ENCODE data around the gene CENPU. TPM values are rescaled to one million over a fixed set of nuclear protein-coding genes. Genes with fewer than 3 reads are reported as not detected.

Gene CENPU
- total RNA-seq, 1 experiment from 2014 or later: 124 TPM

DNA sequence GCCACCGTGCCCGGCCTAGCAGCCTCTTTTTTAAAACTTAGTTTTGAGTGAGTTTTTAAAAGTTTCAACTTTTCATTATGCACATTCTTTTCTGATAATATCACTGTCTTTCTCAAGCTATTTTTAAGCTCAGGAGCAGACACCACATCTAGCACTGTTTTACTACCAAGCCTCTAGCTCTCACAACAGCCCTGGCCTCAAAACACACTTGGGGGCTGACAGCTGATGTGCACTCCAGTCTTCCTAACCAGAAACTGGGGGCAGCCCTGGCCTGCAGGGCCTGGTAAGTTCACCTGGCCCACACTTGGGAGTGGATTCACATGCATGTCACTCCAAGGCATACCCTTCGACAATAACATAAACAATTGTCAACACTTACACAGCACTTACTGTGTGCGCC lies 34.0 kb downstream of the CENPU start:
- WGBS (ENCODE audit: extremely low coverage, insufficient read length, low lambda C conversion rate): no CpG with 5 or more reads among the region's 4 CpGs
- no peak for DNase-seq

More for the DNA sequence above, 34.0 kb downstream of the CENPU start:
- Histone ChIP-seq H3K9ac (ENCODE audit: extremely low read depth, insufficient read length, low read length) (no peak overlapping the region), H3K27ac (ENCODE audit: insufficient read length, low read depth, low read length) (no peak overlapping the region), H3K23me2 (ENCODE audit: insufficient read length, low read depth, low read length, poor library complexity, severe bottlenecking) (no peaks in the 10 kb centered on the region), H4K20me1 (ENCODE audit: control insufficient read depth, insufficient read depth, insufficient read length) (no peaks in the 10 kb centered on the region), H3T11ph (ENCODE audit: low read length) (no peak overlapping the region), H4K8ac (replicated peaks; ENCODE audit: insufficient read length, low read depth, low read length) (no peak overlapping the region), H2AK5ac (ENCODE audit: insufficient read length, low read length) (no peak overlapping the region), H3K4me2 (ENCODE audit: insufficient read depth, insufficient read length, low read length) (no peak overlapping the region), H4K91ac (ENCODE audit: insufficient read length, low read depth, low read length) (no peak overlapping the region), H3K79me1 (ENCODE audit: insufficient read depth, low read depth, low read length, poor library complexity, severe bottlenecking) (no peaks in the 10 kb centered on the region), H3K4ac (ENCODE audit: low read depth, low read length) (no peak overlapping the region), H3K56ac (ENCODE audit: insufficient read length, low read depth, low read length) (no peak overlapping the region), H3K18ac (ENCODE audit: insufficient read length, low read depth, low read length) (no peak overlapping the region), H2BK120ac (ENCODE audit: low read depth, low read length, poor library complexity, severe bottlenecking) (no peak overlapping the region), H2BK12ac (ENCODE audit: insufficient read length, low read depth, low read length) (no peak overlapping the region), H3K14ac (ENCODE audit: insufficient read depth, low read length) (no peak overlapping the region), H3K4me1 (ENCODE audit: insufficient read depth, low read length) (no peaks in the 10 kb centered on the region), H3K9me3 (ENCODE audit: control insufficient read depth, low read depth, low read length) (no peaks in the 10 kb centered on the region), H3K23ac (ENCODE audit: insufficient read length, low read depth, low read length) (no peak overlapping the region), H4K5ac (ENCODE audit: insufficient read length, low read depth, low read length) (no peak overlapping the region), H2BK15ac (ENCODE audit: low read depth, low read length) (no peak overlapping the region), H2BK5ac (ENCODE audit: insufficient read length, low read length) (no peak overlapping the region), H2AFZ (ENCODE audit: low read length) (no peak overlapping the region), H3K79me2 (ENCODE audit: insufficient read depth, low read length) (no peaks in the 10 kb centered on the region), H3K27me3 (ENCODE audit: insufficient read depth, low read length) (no peaks in the 10 kb centered on the region), H2BK20ac (ENCODE audit: low read depth, low read length, poor library complexity, severe bottlenecking) (no peak overlapping the region)
- Mint-ChIP-seq H3K4me1 (peaks cover 0 to 6% of the 10 kb centered on the region in 2 experiments; a peak in 2 of 4 replicates), H3K9me3 (no peaks in the 10 kb centered on the region), H3K27me3 (ENCODE audit: low read depth) (no peaks in the 10 kb centered on the region), H3K36me3 (ENCODE audit: insufficient read depth in 1 of 3, low read depth in 3 of 3) (peaks cover 34 to 84% (median 74%) of the 10 kb centered on the region in 3 experiments; a peak in 6 of 7 replicates), H3K27ac (no peak overlapping the region), H3K4me3 (no peak overlapping the region)
- TF ChIP-seq, protein P1, sequence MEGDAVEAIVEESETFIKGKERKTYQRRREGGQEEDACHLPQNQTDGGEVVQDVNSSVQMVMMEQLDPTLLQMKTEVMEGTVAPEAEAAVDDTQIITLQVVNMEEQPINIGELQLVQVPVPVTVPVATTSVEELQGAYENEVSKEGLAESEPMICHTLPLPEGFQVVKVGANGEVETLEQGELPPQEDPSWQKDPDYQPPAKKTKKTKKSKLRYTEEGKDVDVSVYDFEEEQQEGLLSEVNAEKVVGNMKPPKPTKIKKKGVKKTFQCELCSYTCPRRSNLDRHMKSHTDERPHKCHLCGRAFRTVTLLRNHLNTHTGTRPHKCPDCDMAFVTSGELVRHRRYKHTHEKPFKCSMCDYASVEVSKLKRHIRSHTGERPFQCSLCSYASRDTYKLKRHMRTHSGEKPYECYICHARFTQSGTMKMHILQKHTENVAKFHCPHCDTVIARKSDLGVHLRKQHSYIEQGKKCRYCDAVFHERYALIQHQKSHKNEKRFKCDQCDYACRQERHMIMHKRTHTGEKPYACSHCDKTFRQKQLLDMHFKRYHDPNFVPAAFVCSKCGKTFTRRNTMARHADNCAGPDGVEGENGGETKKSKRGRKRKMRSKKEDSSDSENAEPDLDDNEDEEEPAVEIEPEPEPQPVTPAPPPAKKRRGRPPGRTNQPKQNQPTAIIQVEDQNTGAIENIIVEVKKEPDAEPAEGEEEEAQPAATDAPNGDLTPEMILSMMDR (conservative IDR thresholded peaks at IDR 0.05): no peak

Data from H9 (cell line).